WTC11 (cell line): Measurements from ENCODE around the gene FERMT2. TPM values are rescaled to one million over a fixed set of nuclear protein-coding genes. Genes with fewer than 3 reads are reported as not detected.
"Not testable (repeated sequence)": the region's sequence is repeated elsewhere in the genome, so short reads cannot be mapped to it uniquely, and the experiment has no call there.

ENCODE experiments used
- ATAC-seq: fragments of 200-7000 bp; cut with Tn5 transposase; 2 replicates; pipeline ENCODE4 v1.10.0; 2021; ENCODE audit warnings: mild to moderate bottlenecking, moderate library complexity
- CTCF ChIA-PET: fragments of 300-600 bp; sonication (Branson Sonifier 250); formaldehyde crosslinking; loops from one replicate; lab custom pipeline; 2021; ENCODE audit warnings: antibody characterized with exemption; lab: Charles Lee
- POLR2A ChIA-PET: fragments of 350-600 bp; sonication (Branson Sonifier 250); formaldehyde crosslinking; loops from one replicate; lab custom pipeline; 2021; ENCODE audit warnings: antibody characterized with exemption; lab: Charles Lee
- DNase-seq: peaks from one replicate; pipeline ENCODE4 v3.0.0; 2021; ENCODE audit warnings: low spot score
- H3K27ac Mint-ChIP-seq: 2 replicates; pipeline ENCODE4 v1.8.0; 2021; ENCODE audit warnings: mixed read lengths
- H3K27me3 Mint-ChIP-seq: 2 replicates; pipeline ENCODE4 v1.8.0; 2021; ENCODE audit warnings: low read depth, mild to moderate bottlenecking, moderate library complexity, mixed read lengths
- H3K36me3 Mint-ChIP-seq: 2 replicates; pipeline ENCODE4 v1.8.0; 2021; ENCODE audit warnings: mixed read lengths
- H3K4me1 Mint-ChIP-seq: 2 replicates; pipeline ENCODE4 v1.8.0; 2022; ENCODE audit warnings: mixed read lengths
- H3K4me3 Mint-ChIP-seq: 2 replicates; pipeline ENCODE4 v1.8.0; 2021; ENCODE audit warnings: mild to moderate bottlenecking, moderate library complexity, mixed read lengths
- H3K9me3 Mint-ChIP-seq: 2 replicates; pipeline ENCODE4 v1.8.0; 2021; ENCODE audit warnings: mixed read lengths
- ATF1 ChIP-seq: sonication (generic); formaldehyde crosslinking; IDR thresholded peaks from 2 replicates; pipeline ENCODE4 v1.8.1; 2023; ENCODE audit warnings: mild to moderate bottlenecking, moderate library complexity, missing genetic modification reagents
- ATF2 ChIP-seq: sonication (generic); formaldehyde crosslinking; IDR thresholded peaks from 2 replicates; pipeline ENCODE4 v1.8.1; 2022; ENCODE audit warnings: low read depth, missing genetic modification reagents, borderline replicate concordance
- CREM ChIP-seq: sonication (generic); formaldehyde crosslinking; IDR thresholded peaks from 2 replicates; pipeline ENCODE4 v1.8.1; 2022; ENCODE audit warnings: mild to moderate bottlenecking, missing genetic modification reagents, moderate library complexity
- E2F1 ChIP-seq: sonication (generic); formaldehyde crosslinking; IDR thresholded peaks from 2 replicates; pipeline ENCODE4 v1.8.0; 2022; ENCODE audit warnings: mild to moderate bottlenecking, missing genetic modification reagents
- ETV6 ChIP-seq: sonication (generic); formaldehyde crosslinking; IDR thresholded peaks from 2 replicates; pipeline ENCODE4 v1.8.1; 2022; ENCODE audit warnings: mild to moderate bottlenecking, missing genetic modification reagents
- FOXK1 ChIP-seq: sonication (generic); formaldehyde crosslinking; IDR thresholded peaks from 2 replicates; pipeline ENCODE4 v1.8.0; 2022; ENCODE audit warnings: mild to moderate bottlenecking, moderate library complexity, missing genetic modification reagents
- HMGA2 ChIP-seq: fragments of 250-450 bp; sonication (Bioruptor Pico); IDR thresholded peaks from 2 replicates; pipeline ENCODE4 v1.4.0; 2021; ENCODE audit warnings: mild to moderate bottlenecking, moderate library complexity
- IRF2 ChIP-seq: sonication (generic); formaldehyde crosslinking; IDR thresholded peaks from 2 replicates; pipeline ENCODE4 v1.8.0; 2022; ENCODE audit warnings: low read depth, missing genetic modification reagents, borderline replicate concordance
- JAZF1 ChIP-seq: fragments of 250-450 bp; sonication (Bioruptor Pico); IDR thresholded peaks from 2 replicates; pipeline ENCODE4 v1.9.0; 2021; ENCODE audit warnings: moderate library complexity, mild to moderate bottlenecking, inconsistent platforms
- KAT7 ChIP-seq: sonication (generic); formaldehyde crosslinking; IDR thresholded peaks from 2 replicates; pipeline ENCODE4 v1.8.1; 2023; ENCODE audit warnings: missing genetic modification reagents, mild to moderate bottlenecking, borderline replicate concordance
- NFATC4 ChIP-seq: fragments of 250-450 bp; sonication (Bioruptor Pico); IDR thresholded peaks from 2 replicates; pipeline ENCODE4 v1.9.0; 2021; ENCODE audit warnings: mild to moderate bottlenecking
- NR1H2 ChIP-seq: sonication (generic); formaldehyde crosslinking; IDR thresholded peaks from 2 replicates; pipeline ENCODE4 v1.9.0; 2021; ENCODE audit warnings: mild to moderate bottlenecking, moderate library complexity, missing genetic modification reagents
- PREB ChIP-seq: sonication (generic); formaldehyde crosslinking; IDR thresholded peaks from 2 replicates; pipeline ENCODE4 v1.8.1; 2022; ENCODE audit warnings: mild to moderate bottlenecking, missing genetic modification reagents, moderate library complexity, borderline replicate concordance
- PRRX2 ChIP-seq: fragments of 250-450 bp; sonication (Bioruptor Pico); IDR thresholded peaks from 2 replicates; pipeline ENCODE4 v1.8.0; 2021; ENCODE audit warnings: mild to moderate bottlenecking
- ZBTB43 ChIP-seq: sonication (generic); formaldehyde crosslinking; IDR thresholded peaks from 2 replicates; pipeline ENCODE4 v1.8.1; 2023; ENCODE audit warnings: mild to moderate bottlenecking, missing genetic modification reagents
- ZNF121 ChIP-seq: sonication (generic); formaldehyde crosslinking; IDR thresholded peaks from 2 replicates; pipeline ENCODE4 v1.8.0; 2023; ENCODE audit warnings: missing genetic modification reagents
- ZNF138 ChIP-seq: sonication (generic); formaldehyde crosslinking; conservative IDR thresholded peaks from 2 replicates; pipeline ENCODE4 v1.8.1; 2022; ENCODE audit warnings: mild to moderate bottlenecking, moderate library complexity, missing genetic modification reagents
- ZNF532 ChIP-seq: fragments of 250-450 bp; sonication (Bioruptor Pico); IDR thresholded peaks from 2 replicates; pipeline ENCODE4 v1.9.0; 2021; ENCODE audit warnings: mild to moderate bottlenecking, borderline replicate concordance
- total RNA-seq: library from RNA; stranded (reverse); gene quantifications from 3 replicates; pipeline ENCODE4 v1.2.3, GENCODE V29; 2021

FERMT2 gene
- total RNA-seq, 1 experiment from 2014 or later = 92.8 TPM

- TF ChIP-seq KAT7 (no peak), ETV6 (CRISPR knock-in tag) (no peak), E2F1 (no peak), PREB (no peak), ZNF121 (CRISPR knock-in tag) (no peak), FOXK1 (CRISPR knock-in tag) (no peak), ZNF138 (CRISPR knock-in tag) (no peak)
Observed at GRCh38 chr14:52922656-52923055, 28.2 kb downstream of the FERMT2 start (continued).

GRCh38 chr14:52922059-52922458, 28.8 kb downstream of the FERMT2 start:
- CTCF ChIA-PET = interaction anchor here (0.6 to 1.3 kb wide), 2 partner anchors 21 to 39 kb away, joined by 3 to 4 read pairs; no protein-coding TSS in a partner anchor
- Mint-ChIP-seq H3K4me1 (peaks cover 47% of the 10 kb centered on the region), H3K9me3 (no peaks in the 10 kb centered on the region), H3K27me3 (no peaks in the 10 kb centered on the region), H3K4me3 (no peak overlapping the region), H3K36me3 (peaks cover 2% of the 10 kb centered on the region), H3K27ac (peak overlapping the region; percentile 24; the same call in 1 of the 2 replicates)
- no peak for TF ChIP-seq NFATC4 (CRISPR knock-in tag)
- TF ChIP-seq CREM (CRISPR knock-in tag) = no peak
- no peak for TF ChIP-seq NR1H2 (CRISPR knock-in tag)
- TF ChIP-seq PRRX2 (CRISPR knock-in tag) = no peak
- peak; percentile 56; the same call in 1 of the 2 replicates for TF ChIP-seq ZNF121 (CRISPR knock-in tag)
- DNase-seq (no peak), ATAC-seq (peak; percentile 29)
- POLR2A ChIA-PET = no interaction called here

GRCh38 chr14:52920411-52920810, 30.4 kb downstream of the FERMT2 start:
- H3K9me3 Mint-ChIP-seq, POLR2A ChIA-PET, H3K27me3 Mint-ChIP-seq, H3K36me3 Mint-ChIP-seq, H3K4me3 Mint-ChIP-seq, ATAC-seq, DNase-seq, CTCF ChIA-PET, H3K27ac Mint-ChIP-seq: not testable (repeated sequence)
- peaks cover 38% of the 10 kb centered on the region for H3K4me1 Mint-ChIP-seq

GRCh38 chr14:52919971-52920370, 30.9 kb downstream of the FERMT2 start:
- Mint-ChIP-seq H3K4me3 (no peak overlapping the region), H3K36me3 (peaks cover 5% of the 10 kb centered on the region), H3K27ac (no peak overlapping the region), H3K4me1 (peaks cover 36% of the 10 kb centered on the region), H3K27me3 (no peaks in the 10 kb centered on the region), H3K9me3 (no peaks in the 10 kb centered on the region)
- DNase-seq (no peak), ATAC-seq (no peak)
- CTCF ChIA-PET = no interaction called here
- POLR2A ChIA-PET = no interaction called here
- TF ChIP-seq HMGA2 (CRISPR knock-in tag) (no peak), ZBTB43 (CRISPR knock-in tag) (no peak), ZNF532 (CRISPR knock-in tag) (no peak), ATF1 (no peak), E2F1 (no peak), ZNF138 (CRISPR knock-in tag) (no peak), IRF2 (CRISPR knock-in tag) (no peak), ATF2 (no peak), PREB (no peak), JAZF1 (CRISPR knock-in tag) (no peak)
